COLO668 (cell line): Measurements from ENCODE around the gene ITGBL1.

Source experiments
- DNase-seq: peaks from one replicate; lab custom pipeline; 2025; ENCODE audit not compliant: unreplicated experiment; lab: John Stamatoyannopoulos, UW

ITGBL1 gene, protein sequence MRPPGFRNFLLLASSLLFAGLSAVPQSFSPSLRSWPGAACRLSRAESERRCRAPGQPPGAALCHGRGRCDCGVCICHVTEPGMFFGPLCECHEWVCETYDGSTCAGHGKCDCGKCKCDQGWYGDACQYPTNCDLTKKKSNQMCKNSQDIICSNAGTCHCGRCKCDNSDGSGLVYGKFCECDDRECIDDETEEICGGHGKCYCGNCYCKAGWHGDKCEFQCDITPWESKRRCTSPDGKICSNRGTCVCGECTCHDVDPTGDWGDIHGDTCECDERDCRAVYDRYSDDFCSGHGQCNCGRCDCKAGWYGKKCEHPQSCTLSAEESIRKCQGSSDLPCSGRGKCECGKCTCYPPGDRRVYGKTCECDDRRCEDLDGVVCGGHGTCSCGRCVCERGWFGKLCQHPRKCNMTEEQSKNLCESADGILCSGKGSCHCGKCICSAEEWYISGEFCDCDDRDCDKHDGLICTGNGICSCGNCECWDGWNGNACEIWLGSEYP

DNA sequence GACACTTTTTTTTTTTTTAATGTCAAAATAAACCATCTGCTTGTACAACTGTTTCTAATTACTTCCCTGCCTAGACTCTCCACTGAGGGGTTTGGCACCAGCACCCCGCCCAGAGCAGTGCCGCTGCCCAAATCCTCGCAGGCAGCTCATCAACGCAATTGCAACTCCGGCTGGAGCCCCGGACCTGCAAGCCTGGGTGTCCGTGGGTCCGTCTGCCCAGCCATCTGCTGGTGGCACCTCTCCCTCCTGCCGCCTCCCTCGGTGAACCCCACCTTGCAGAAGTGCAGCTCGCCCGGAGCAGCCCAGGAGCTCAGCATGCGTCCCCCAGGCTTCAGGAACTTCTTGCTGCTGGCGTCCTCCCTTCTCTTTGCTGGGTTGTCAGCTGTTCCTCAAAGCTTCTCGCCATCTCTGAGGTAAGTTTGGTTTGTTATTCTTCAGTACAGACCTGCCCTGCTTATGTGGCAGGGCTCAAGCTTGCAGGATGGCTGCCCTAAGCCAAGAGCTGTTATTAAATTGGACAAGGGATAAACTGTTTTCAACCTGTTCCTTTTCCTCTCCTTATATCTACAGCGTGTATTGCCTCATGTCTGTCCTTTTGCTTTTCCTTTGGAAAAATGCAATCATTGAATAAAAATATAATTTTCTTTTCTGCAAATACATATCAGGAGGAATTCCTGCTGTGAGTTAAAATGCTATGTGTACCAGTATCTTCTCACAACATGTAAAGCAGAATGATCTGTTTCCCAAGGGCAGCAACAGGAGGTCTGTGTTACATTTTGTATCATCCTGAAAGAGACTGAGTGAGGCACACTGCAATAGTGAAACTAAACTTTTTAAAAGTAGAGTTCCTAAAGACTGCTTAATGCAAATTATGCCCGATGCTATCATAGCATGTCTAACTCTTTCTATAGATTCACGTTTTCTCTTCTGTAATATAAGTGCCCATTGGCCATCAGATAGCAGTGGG is at the start of gene ITGBL1:
ITGBL1 (plus strand) TSS at position 157 of the 967 bp plus-strand sequence; CDS start at position 316, 159 bp downstream.
- no peak for DNase-seq

- no peak for DNase-seq
Measured at GRCh38 chr13:101406791-101407190, 45.7 kb upstream of the ITGBL1 start.

DNA sequence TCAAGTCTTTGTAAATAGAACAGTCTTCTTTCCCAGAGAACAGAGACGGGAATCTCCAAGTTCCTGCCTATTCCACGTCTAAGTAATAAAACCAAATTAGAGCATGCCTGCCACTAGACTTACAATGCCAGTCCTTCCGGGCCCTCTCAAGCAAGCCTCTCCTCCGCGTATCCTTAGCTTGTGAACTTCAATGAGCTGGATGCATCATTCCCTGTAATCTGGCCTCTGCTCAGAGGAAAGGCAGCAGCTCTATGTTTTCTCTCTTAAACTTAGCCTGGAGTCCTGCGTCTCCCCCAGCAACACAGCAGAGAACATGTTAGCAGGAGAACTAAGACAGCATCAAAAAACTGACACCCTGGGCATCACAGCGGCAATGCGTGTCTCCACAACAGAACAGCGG is 44.3 kb upstream of the ITGBL1 start:
- no peak for DNase-seq

DNA sequence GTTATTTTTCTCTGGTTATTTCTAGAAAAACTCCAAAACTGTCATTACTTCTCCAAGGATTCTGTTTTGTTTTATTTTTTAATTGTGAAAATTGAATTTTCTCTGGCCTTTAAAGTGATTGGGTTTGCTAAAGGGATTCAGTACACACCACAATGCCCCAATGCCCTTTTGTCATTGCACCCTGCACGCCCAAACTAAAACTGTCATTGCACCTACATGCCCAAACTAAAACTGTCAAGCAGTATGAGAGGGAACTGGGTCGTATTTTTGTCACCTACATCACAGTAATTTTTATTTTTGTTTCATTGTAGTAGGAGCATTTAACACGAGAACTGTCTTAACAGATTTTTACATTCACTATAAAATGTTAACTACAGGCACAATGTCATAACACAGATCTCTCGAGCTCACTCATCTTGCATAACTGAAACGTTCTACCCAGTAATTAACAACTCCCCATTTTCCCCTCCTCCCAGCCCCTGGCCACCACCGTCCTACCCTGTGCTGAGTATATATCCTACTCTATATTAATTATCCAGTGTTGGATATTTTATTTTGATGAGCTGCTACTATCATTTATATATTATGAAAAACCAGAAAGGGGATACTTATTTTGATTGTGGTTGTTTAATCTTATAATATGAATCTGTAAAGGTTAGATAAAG is 43.4 kb upstream of the ITGBL1 start:
- DNase-seq = no peak

DNA sequence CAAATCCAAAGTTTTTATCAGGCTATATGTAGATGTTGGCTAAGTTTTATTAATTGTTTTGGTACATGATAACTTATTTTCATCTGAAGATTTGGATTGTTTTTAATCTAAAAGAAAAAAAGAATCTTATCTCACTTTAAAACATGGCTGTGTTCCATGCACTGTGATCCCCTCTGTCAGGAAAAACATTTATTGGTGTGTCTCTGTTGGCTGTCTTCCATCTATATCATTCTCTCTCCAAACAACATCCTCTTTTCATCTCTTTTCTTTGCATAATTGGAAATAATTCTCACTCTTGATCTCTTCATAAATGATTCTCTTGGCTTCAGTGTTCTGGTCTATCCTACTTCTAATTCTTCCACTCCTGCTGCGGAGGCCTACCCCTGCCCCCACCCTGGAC is 40.4 kb upstream of the ITGBL1 start:
- no peak for DNase-seq

- peak; percentile 63 for DNase-seq
Measured at GRCh38 chr13:101415358-101416174, 36.9 kb upstream of the ITGBL1 start.

DNA sequence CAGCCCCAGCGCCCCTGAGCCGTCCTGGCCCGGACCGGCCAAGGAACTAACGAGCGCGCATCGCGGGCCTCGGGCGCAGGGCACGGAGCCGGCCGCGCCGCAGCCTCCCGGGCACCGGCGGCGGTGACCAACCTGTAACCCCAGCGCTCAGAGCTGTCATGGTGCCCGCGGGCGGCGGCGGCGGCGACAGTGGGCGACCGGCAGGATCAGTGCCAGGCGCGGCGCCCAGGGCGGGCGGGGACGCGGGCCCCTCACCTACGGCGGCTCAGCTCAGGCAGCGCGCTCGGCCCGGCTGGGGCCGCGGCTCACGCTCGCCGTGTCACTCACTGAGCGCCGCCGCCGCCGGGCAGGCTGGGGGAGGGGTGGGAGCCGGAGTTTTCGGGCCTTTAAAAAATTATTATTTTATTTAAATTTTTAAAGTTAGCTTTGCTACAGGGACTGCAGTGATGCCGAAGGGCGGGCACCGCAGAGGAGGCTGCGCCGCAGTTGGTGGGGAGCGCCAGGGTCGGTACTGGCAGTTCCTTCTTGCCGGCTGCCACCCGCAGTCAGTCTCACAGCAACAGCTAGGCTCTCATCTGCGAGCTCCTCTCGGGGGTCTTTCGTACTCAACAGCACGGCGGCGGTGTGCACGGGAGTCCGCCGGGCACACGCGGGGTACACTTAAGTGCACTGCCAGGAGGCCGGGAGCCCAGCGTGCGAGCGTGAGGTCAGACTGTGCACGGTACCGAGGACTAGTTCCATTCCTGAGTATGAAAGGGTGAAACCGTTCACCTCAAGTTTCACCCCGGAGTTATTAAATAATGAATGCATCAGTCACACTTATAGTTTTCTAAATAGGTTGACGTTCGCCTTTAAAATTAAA is 36.1 kb upstream of the ITGBL1 start, which contains the start of gene NALCN:
NALCN (minus strand) TSS at position 328 of the 862 bp plus-strand sequence. CDS start 17,382 bp downstream, outside the sequence.
- peak; percentile 83 for DNase-seq

GRCh38 chr13:101417043-101417406 is 35.5 kb upstream of the ITGBL1 start:
- DNase-seq = peak; percentile 24

- DNase-seq = no peak
Measured at GRCh38 chr13:101417501-101417900, 35.0 kb upstream of the ITGBL1 start.

GRCh38 chr13:101423872-101424271 is 28.6 kb upstream of the ITGBL1 start:
- no peak for DNase-seq

DNA sequence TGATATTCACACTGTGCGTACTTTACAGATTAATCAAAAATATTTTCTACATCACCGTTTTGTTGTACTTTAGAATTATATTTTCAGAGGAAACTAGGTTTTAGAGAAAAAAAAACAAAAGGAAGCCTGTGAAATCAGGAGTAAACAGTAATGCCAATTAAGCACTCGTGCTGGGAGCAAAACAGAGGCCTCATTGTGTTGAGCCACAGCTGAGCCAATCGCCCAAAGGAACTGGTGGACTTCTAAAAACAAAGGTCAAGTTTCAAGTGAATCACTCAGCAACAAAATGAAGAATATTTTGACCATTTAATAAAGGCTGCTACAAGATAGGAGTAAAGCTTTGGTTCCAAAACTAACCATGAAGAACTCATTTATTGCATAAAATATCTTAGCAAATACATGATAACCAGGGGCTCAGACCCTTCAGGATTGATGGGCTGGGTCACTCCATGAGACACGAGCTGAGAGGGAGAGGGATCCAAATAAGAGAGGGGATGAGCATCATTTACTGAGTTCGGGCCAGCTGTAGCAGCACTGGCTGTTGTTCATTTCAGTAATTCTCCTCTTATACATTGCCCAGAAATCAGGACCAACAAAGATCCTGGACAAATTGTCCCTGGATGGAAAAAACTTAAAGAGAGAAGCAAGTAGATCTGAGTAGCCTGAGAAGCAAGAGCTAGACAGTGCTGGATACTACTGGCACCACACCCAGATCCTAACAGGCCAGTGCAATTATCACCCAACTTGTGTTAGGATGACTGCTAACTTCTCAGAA is 27.9 kb upstream of the ITGBL1 start:
- DNase-seq = no peak

- DNase-seq = no peak
Measured at GRCh38 chr13:101425156-101425471, 27.4 kb upstream of the ITGBL1 start.

- DNase-seq = no peak
Measured at GRCh38 chr13:101425623-101426022, 26.9 kb upstream of the ITGBL1 start.

GRCh38 chr13:101429733-101430132 is 22.7 kb upstream of the ITGBL1 start:
- DNase-seq = no peak

GRCh38 chr13:101433895-101434294 is 18.6 kb upstream of the ITGBL1 start:
- no peak for DNase-seq

DNA sequence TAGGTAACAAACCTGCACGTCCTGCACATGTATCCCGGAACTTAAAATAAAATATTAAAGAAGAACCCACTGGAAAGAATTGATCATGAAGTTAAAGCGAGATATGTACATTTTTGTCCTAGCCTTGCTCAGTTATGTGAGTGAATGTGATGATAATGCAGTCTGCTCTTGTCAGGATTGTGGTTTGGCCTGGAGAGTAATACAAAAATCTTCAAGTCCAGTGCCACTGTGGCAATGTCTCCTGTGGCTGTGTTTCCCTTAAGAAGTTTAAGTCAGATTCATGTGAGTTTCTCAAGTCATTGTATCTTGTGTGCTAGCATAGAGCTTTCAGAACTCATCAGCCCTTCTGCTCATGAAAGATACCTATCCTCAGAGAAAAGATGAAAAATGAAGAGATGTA is 18.0 kb upstream of the ITGBL1 start:
- DNase-seq = no peak

- no peak for DNase-seq
Measured at GRCh38 chr13:101447852-101448251, 4.6 kb upstream of the ITGBL1 start.
